Liver (tissue), 9 donors: ENCODE measurements around the gene NELL1. TPM values are rescaled to one million over a fixed set of nuclear protein-coding genes. Genes with fewer than 3 reads are reported as not detected.

ENCODE experiments used
- DNase-seq: peaks from one replicate; pipeline ENCODE4 v3.0.0-alpha.2; 2017; ENCODE audit warnings: low spot score
- H3K27ac ChIP-seq, 2 donors: one replicate each; pipeline ENCODE4 v1.7.0; 2013; ENCODE audit warnings: inconsistent platforms in 2 of 2, low read length in 2 of 2, control low read depth in 1 of 2, low read depth in 1 of 2, mild to moderate bottlenecking in 1 of 2
- H3K27me3 ChIP-seq, 4 donors: one replicate each; pipeline versions ENCODE4 v1.6.1 to v1.7.0; 2013; ENCODE audit warnings: low read length in 3 of 4, inconsistent platforms in 1 of 4, mild to moderate bottlenecking in 1 of 4, moderate library complexity in 1 of 4; ENCODE audit not compliant: control insufficient read depth in 4 of 4, insufficient read depth in 4 of 4
- H3K36me3 ChIP-seq, 4 donors: one replicate each; pipeline versions ENCODE4 v1.6.1 to v1.7.0; 2013; ENCODE audit warnings: low read length in 3 of 4, mild to moderate bottlenecking in 3 of 4, low read depth in 1 of 4, moderate library complexity in 1 of 4; ENCODE audit not compliant: control insufficient read depth in 4 of 4, insufficient read depth in 3 of 4
- H3K4me1 ChIP-seq, 4 donors: one replicate each; pipeline versions ENCODE4 v1.6.1 to v1.7.0; 2013; ENCODE audit warnings: low read length in 3 of 4, mild to moderate bottlenecking in 3 of 4, moderate library complexity in 1 of 4; ENCODE audit not compliant: control insufficient read depth in 4 of 4, insufficient read depth in 4 of 4
- H3K4me3 ChIP-seq, 3 donors: one replicate each; pipeline versions ENCODE4 v1.6.1 to v1.7.0; 2013; ENCODE audit warnings: low read length in 3 of 3, control low read depth in 1 of 3, low read depth in 1 of 3, mild to moderate bottlenecking in 1 of 3
- H3K9ac ChIP-seq, 2 donors: one replicate each; pipeline ENCODE4 v1.7.0; 2013; ENCODE audit warnings: low read length in 2 of 2, mild to moderate bottlenecking in 2 of 2, moderate library complexity in 2 of 2, control low read depth in 1 of 2, low read depth in 1 of 2
- H3K9me3 ChIP-seq, 4 donors: one replicate each; pipeline versions ENCODE4 v1.6.1 to v1.7.0; 2013; ENCODE audit warnings: low read length in 3 of 4; ENCODE audit not compliant: control insufficient read depth in 4 of 4
- CTCF ChIP-seq: fragments of 150-350 bp; IDR thresholded peaks from 2 replicates; pipeline ENCODE4 v1.5.1; 2017; ENCODE audit warnings: improper control_type of control experiment, low read depth, low read length; ENCODE audit not compliant: missing input control
- FOXA1 ChIP-seq: IDR thresholded peaks from 2 replicates; pipeline ENCODE4 v1.6.1; 2016; ENCODE audit warnings: antibody characterized with exemption
- FOXA2 ChIP-seq: IDR thresholded peaks from 2 replicates; pipeline ENCODE4 v1.6.1; 2016; ENCODE audit warnings: antibody characterized with exemption
- HNF4A ChIP-seq, 2 donors: conservative IDR thresholded peaks; 2 replicates each; pipeline ENCODE4 v1.6.1; 2016; ENCODE audit warnings: antibody characterized with exemption in 2 of 2, mild to moderate bottlenecking in 2 of 2
- HNF4G ChIP-seq: IDR thresholded peaks from 2 replicates; pipeline ENCODE4 v1.6.1; 2016; ENCODE audit warnings: antibody characterized with exemption
- MAX ChIP-seq: IDR thresholded peaks from 2 replicates; pipeline ENCODE4 v1.6.1; 2016; ENCODE audit warnings: antibody characterized with exemption
- NR2F2 ChIP-seq: IDR thresholded peaks from 2 replicates; pipeline ENCODE4 v1.6.1; 2016; ENCODE audit warnings: antibody characterized with exemption
- RAD21 ChIP-seq, 2 donors: IDR thresholded peaks; 2 replicates each; pipeline ENCODE4 v1.6.1; 2016; ENCODE audit warnings: antibody characterized with exemption in 2 of 2, mild to moderate bottlenecking in 2 of 2
- REST ChIP-seq: IDR thresholded peaks from 2 replicates; pipeline ENCODE4 v1.6.1; 2016; ENCODE audit warnings: antibody characterized with exemption, mild to moderate bottlenecking
- RXRA ChIP-seq, 2 donors: IDR thresholded peaks; 2 replicates each; pipeline ENCODE4 v1.6.1; 2017 to 2018; ENCODE audit warnings: antibody characterized with exemption in 2 of 2, mild to moderate bottlenecking in 1 of 2
- SP1 ChIP-seq: IDR thresholded peaks from 2 replicates; pipeline ENCODE4 v1.6.1; 2018; ENCODE audit warnings: antibody characterized with exemption, mild to moderate bottlenecking
- TAF1 ChIP-seq: conservative IDR thresholded peaks from 2 replicates; pipeline ENCODE4 v1.6.1; 2016; ENCODE audit warnings: antibody characterized with exemption, mild to moderate bottlenecking
- YY1 ChIP-seq: IDR thresholded peaks from 2 replicates; pipeline ENCODE4 v1.6.1; 2016; ENCODE audit warnings: antibody characterized with exemption, mild to moderate bottlenecking
- ZBTB33 ChIP-seq: IDR thresholded peaks from 2 replicates; pipeline ENCODE4 v1.6.1; 2016; ENCODE audit warnings: antibody characterized with exemption
- WGBS: extraction: QIAGEN DNeasy Blood & Tissue Kit; methylation state at CpG from one replicate; pipeline ENCODE4 v1.1.7; 2013; 5-methylcytosine and 5-hydroxymethylcytosine counted together
- polyA plus RNA-seq, 2 donors: library from polyadenylated mRNA; stranded (reverse) in 1 of 2; unstranded in 1 of 2; fragments of 200-250 nt in 1 of 2; fragments of >200 nt in 1 of 2; fragmentation: Nextera tagmentation in 1 of 2; extraction: Ambion mirVana in 1 of 2; gene quantifications; one replicate each; pipeline versions ENCODE4 v1.2.1 to v1.2.3, GENCODE V29; 2013 to 2015
- total RNA-seq, 2 donors: library from RNA; depleted of rRNA; stranded (reverse); fragments of >200 nt; gene quantifications; one replicate each; pipeline ENCODE4 v1.2.3, GENCODE V29; 2014
- TF ChIP-seq, protein P1 (sequence below): IDR thresholded peaks from 2 replicates; pipeline ENCODE4 v1.6.1; 2016; ENCODE audit warnings: antibody characterized with exemption
- donor health status: healthy.
- donor health status: healthy.
- donor health status: healthy.
- donor health status: healthy.
- donor health status: healthy.

NELL1 gene
- total and polyA plus RNA-seq, 4 donors, result not detected

GRCh38 chr11:21537980-21538379 is 868.6 kb downstream of the NELL1 start:
- no peak for DNase-seq
- Histone ChIP-seq H3K9ac (no peak overlapping the region), H3K27ac (no peak overlapping the region), H3K9me3 (peaks cover 0 to 3% (median 0%) of the 10 kb centered on the region in 4 donors), H3K4me1 (no peaks in the 10 kb centered on the region), H3K27me3 (peaks cover 0 to 3% (median 0%) of the 10 kb centered on the region in 4 donors), H3K4me3 (no peak overlapping the region), H3K36me3 (no peaks in the 10 kb centered on the region)
- TF ChIP-seq FOXA2 (no peak), NR2F2 (no peak), HNF4G (no peak), FOXA1 (no peak), ZBTB33 (no peak), YY1 (no peak), HNF4A (conservative IDR thresholded peaks at IDR 0.05) (no peak), TAF1 (no peak), RAD21 (IDR thresholded peaks at IDR 0.05) (no peak), REST (no peak), MAX (no peak), CTCF (no peak), SP1 (no peak), RXRA (IDR thresholded peaks at IDR 0.05) (no peak)
- TF ChIP-seq, protein P1, sequence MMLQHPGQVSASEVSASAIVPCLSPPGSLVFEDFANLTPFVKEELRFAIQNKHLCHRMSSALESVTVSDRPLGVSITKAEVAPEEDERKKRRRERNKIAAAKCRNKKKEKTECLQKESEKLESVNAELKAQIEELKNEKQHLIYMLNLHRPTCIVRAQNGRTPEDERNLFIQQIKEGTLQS, result no peak
- 34% methylated on average over 1 of the region's 1 CpG for WGBS

GRCh38 chr11:21541187-21541751 is 871.9 kb downstream of the NELL1 start:
- Histone ChIP-seq H3K4me3 (no peak overlapping the region), H3K4me1 (no peaks in the 10 kb centered on the region), H3K27ac (no peak overlapping the region), H3K27me3 (no peaks in the 10 kb centered on the region), H3K36me3 (no peaks in the 10 kb centered on the region), H3K9me3 (peaks cover 0 to 3% (median 0%) of the 10 kb centered on the region in 4 donors), H3K9ac (no peak overlapping the region)
- TF ChIP-seq HNF4G, result no peak
- TF ChIP-seq RXRA (IDR thresholded peaks at IDR 0.05), result no peak
- 64% methylated on average over 5 of the region's 5 CpGs for WGBS
- DNase-seq, result no peak
